NCI-H128 (cell line): ENCODE results near the gene KRTAP10-10.
"Not testable (repeated sequence)": the region's sequence is repeated elsewhere in the genome, so short reads cannot be mapped to it uniquely, and the experiment has no call there.

Source experiments
- DNase-seq: peaks from one replicate; lab custom pipeline; 2025; ENCODE audit not compliant: unreplicated experiment; lab: John Stamatoyannopoulos, UW

KRTAP10-10 gene

DNA sequence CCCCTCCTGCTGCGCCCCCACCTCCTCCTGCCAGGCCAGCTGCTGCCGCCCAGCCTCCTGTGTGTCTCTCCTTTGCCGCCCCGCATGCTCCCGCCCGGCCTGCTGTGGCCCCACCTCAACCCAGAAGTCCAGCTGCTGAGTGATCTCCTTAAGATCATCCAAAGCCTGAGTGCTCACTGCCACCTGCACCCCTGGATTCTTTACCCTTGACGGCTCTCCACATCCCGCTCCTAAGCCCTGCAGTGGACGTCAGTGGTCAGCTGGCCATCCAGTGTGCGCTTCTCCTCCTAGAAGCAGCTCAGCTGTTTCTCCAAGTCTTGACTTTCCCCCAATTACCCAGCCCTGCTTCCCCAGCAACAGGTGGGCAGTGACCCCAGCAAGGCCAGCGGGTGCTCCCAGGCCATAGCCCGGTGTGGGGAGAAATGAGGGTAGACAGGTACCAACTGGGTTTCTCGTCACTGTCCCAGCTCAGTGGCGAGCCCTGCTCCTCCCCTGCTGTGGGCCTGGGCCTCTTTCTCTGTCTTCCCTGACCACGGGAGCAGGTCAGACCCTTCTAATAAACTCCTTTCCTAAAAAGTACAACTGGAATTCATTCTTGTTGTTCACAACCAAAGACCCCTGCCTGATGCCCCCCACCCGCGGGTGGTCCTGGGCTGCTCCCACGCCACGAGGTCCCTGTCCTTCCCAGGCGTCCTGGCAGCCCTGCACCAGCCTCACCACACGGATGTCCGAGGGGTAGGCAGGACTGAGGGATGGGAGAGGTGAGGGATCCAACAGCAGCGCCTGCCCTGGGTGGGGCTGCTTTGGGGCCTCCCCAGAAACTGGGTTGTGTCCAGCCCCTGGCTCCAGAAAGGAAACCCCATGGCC is 35.3 kb upstream of the KRTAP10-10 start:
- no peak for DNase-seq

DNA sequence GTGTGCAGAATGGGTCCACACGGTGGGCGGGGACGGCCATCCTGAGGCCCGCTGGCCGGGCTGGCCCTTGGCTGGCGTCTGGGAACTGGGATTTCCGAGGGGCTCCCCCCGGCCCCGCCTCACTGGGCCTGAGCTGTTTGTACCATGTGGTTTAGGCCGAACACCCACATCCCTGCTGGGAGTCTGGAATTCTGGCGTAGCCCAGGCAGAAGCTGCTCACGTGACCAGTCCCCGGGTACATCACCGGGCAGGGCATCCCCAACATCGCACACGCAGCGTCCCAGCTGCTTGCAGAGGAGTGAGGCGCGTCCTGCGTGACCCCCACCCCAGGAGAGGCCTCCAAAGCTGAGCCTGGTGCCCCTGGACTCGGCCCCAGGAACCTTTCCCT is 34.7 kb upstream of the KRTAP10-10 start:
- DNase-seq = no peak

DNA sequence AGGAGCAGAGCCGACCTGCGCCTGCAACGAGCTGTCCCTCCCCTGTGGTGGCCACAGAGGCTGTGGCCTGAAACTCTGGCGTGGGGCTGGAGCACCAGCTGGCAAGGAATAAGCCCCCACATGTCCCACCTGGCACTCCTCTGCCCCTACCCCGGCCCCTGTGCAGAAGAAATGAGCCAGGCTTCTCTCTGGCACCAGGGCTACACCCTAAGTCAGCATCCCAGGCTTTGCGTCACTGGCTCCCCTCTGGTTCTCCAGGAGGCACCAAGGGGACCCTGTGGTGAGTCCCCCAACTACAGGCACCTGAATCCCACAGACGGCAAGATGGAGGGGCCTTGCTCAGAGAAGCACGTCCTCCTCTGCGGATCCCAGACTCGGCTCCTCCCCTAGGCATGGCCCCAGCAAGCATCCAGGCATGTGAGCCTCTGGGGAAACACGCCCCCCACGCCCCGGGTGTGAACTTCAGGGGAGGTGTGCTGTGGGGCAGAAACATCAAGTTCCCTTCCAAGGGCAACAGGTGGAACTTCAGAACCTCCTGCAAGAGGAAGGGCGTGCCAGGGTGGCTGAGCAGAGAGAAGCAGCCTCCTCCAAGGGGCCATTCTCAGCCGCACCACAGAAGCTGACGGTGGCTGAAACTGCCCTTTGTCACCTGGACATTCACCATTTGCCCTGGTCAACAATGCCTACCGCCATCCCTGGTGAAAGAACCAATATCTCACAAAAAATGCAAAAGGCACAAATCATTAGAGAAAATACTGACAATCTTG is 33.9 kb upstream of the KRTAP10-10 start:
- DNase-seq = no peak

DNA sequence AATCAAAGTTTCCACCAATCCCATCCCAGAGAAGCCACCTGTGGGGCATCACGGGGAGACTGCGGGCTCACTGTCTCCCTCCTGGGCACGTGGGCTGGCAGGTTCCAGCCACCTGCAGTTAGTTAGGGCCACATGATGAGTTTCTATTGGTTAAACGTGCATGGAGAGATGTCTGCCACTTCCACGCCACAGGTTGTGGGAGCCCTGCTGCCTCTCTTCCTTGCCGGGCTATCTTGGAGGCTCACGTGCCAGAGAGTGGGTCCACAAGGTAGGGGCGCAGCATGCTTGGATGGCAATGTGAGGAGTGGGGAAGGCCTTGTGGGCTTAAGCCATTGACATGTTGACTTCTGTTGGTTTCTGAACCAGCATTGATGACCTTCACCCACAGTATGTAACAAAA is 33.2 kb upstream of the KRTAP10-10 start:
- DNase-seq = no peak

DNA sequence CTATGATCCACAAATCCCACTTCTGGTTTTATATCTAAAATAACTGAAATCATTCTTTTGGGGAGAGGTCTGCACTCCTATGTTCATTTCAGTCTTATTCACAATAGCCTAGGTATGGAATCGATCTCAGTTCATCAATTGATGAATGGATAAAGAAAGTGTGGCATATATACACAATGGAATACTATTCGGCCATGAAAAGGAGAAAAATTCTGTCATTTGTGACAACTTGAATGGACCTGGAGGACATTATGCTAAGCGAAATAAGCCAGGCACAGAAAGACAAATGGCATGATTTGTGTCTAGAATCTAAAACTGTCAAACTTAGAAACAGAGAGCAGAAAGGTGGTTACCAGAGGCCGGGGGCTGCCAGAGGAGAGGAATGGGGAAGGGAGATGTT is 30.7 kb upstream of the KRTAP10-10 start:
- DNase-seq = no peak

DNA sequence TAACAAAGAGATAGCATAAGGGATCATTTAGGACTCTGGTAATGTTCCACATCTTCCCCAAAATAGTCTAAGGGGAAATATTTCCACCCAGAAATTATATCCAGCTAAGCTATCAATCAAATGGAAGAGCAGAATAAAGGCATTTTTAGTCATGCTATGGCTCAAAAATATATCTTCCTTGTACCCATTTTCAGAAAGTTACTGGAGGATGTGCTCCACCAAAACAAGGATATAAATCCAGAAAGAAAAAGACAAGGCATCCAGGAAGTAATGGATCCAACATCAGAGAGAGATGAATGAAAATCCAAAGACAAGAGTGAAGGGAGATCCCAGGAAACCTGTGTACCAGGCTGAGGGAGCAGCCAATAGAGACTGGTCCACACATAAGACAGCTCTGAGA is 28.0 kb upstream of the KRTAP10-10 start:
- no peak for DNase-seq

DNA sequence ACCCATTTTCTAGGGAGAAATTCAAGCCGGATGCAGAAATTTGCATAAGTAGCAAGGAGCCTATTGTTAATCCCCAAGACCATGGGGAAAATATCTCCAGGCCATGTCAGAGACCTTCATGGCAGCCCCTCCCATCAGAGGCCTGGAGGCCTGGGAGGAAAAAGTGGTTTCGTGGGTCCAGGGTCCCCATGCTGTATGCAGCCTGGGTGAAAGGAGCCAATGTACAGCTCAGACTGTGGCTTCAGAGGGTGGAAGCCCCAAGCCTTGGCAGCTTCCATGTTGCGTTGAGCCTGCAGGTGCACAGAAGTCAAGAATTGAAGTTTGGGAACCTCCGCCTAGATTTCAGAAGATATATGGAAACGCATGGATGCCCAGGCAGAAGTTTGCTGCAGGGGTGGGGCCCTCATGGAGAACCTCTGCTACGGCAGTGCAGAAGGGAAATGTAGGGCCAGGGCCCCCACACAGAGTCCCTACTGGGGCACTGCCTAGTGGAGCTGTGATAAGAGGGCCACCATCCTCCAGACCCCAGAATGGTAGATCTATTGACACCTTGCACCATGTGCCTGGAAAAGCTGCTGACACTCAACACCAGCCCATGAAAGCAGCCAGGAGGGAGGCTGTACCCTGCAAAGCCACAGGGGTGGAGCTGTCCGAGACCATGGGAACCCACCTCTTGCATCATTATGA is 26.9 kb upstream of the KRTAP10-10 start:
- DNase-seq = not testable (repeated sequence)

DNA sequence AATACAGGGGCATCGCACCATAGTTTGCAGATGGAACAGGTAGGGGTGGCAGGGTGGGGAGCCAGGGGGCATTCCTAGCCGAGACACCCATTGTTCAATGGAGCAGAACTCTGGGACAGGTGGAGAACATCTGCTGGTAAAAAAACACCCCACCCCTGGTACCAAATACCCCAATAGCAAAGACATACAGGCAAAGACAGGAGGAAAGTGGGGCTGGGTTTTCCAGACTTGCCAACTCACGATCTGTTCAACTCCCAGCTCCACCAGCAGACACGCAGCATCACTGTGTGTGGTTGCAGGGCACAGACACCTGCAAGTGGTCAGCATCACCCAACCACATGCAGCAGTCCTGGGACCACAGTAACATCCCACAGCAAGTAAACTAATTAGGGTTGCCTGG is 25.6 kb upstream of the KRTAP10-10 start:
- DNase-seq = no peak

DNA sequence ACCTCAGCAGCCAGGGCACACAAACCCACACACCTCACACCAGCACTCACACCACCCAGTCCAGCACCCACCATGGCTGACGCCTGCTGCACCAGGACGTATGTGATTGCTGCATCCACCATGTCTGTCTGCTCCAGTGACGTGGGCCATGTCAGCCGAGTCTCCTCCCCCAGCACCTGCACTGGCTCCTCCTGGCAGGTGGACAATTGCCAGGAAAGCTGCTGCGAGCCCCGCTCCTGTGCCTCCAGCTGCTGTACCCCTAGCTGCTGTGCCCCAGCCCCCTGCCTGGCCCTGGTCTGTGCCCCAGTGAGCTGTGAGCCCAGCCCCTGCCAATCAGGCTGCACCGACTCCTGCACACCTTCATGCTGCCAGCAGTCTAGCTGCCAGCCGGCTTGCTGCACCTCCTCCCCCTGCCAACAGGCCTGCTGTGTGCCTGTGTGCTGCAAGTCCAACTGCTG is 25.1 kb upstream of the KRTAP10-10 start, which contains the start of gene KRTAP10-8:
Gene KRTAP10-8 (plus strand): TSS at position 51 of the 458 bp plus-strand sequence. CDS start 22 bp downstream, at position 73.
- DNase-seq = no peak

DNA sequence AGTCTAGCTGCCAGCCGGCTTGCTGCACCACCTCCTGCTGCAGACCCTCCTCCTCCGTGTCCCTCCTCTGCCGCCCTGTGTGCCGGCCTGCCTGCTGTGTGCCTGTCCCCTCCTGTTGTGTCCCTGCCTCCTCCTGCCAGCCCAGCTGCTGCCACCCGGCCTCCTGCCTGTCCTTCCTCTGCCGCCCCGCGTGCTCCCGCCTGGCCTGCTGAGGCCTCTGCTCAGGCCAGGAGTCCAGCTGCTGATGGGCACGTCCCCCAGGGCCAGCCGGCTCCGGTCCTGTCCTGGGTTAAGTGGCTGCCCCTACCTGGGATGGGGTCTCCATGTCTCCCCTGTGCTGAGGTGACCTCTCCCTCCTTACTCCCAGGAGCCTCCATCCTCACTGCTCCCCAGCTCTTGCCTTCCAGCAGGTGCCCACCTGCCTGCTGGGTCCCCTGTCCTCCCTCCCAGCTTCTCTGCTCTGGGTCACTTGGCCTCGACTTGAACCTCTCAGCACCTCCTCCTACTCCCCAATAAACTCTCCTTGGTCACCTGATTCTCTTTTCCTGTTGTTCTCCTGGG is 24.4 kb upstream of the KRTAP10-10 start:
- no peak for DNase-seq

DNA sequence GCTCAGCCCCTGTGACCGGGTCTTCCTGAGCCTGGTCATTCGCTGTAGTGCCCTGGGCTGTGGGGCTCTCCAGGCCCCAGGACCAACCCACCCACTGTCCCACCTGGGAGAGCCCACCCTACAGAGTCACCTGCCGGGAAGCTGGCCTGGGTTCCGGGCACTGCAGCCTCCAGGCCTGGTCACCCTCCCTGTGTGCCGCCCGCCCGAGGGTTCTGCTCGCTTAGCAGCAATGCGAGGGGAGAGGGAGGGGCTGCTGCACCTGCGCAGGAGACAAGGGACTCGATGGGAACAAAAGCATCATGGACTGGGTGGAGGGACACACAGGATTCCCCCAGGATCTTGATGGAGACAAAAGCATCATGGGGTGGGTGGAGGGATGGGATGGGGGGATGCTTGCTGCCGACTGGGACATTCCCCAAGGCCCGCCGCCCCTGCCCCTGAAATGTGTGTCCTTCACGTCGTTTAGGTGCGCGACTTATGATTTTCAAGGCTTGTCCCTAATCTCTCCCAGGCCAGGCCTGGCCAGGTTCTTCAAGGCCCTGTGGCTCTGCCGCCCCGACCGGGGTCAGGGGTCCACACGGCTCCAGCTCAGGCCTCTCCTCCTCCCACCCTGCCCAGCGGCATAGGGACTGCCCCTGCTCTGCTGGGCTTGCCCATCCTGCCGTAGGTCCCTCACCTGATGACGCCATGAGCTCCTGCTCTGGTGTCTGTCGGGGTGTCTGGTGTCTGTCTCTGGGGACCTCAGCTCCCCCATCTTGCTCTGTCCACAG is 23.6 kb upstream of the KRTAP10-10 start:
- no peak for DNase-seq

DNA sequence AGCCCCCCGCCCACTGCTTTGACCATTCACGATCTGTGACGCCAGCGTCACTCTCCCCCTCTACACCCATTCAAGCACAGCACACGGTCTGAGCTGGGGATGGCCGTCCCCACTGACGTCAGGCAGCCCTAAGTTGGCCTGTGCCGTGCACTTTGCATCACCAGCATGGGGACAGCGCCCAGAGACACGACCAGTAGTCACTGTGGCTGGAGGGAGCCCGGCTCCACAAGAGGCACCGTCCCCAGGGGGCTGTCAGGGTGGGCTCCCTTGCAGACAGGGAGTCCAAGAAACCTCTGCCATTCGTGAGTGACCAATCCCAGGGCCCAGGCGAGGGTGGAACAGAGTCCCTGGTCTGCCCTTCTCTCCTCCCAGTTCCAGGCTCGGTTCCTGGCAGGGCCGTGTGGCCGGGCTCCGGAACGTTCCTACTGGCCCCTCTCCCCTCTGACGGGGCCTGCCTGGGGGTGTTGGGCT is 23.0 kb upstream of the KRTAP10-10 start:
- no peak for DNase-seq

DNA sequence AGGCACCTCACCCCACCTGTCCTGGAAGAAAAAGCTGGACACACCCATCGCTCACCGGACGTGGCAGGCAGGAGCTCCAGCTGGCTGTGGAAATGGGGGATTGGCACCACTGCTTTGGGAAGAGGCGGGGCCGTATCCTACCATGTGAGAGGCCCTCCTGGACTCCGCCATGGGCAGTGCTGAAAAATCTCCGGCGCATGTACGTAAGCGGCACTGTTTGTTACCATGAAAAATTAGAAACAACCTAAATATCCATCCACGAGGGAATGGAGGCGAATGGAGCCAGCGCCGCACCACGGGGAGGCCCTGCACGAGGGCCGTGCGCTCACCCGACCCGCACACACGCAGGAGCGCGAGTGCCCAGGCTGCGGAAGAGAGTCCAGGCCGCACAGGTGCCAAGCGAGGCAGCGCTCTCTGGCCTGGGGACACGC is 22.2 kb upstream of the KRTAP10-10 start:
- no peak for DNase-seq

DNA sequence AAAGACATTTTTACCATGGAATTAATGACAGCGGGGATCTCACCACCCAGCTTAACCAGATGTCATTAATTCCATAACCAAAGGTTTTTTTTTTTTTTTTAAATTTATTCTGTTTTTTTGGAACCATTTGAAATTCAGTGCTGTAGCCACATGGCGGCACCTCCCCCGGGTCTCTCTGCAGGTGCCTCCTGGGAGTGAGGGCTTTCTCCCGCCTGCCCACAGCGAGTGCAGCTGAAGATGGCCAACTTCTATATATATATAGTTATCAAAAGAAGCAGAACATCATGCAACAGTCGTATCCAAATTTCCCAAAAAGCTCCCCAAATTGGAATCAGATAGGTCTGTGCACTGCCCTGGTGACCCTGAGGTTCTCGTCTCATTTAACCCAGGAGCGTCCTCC is 21.7 kb upstream of the KRTAP10-10 start:
- DNase-seq = no peak

DNA sequence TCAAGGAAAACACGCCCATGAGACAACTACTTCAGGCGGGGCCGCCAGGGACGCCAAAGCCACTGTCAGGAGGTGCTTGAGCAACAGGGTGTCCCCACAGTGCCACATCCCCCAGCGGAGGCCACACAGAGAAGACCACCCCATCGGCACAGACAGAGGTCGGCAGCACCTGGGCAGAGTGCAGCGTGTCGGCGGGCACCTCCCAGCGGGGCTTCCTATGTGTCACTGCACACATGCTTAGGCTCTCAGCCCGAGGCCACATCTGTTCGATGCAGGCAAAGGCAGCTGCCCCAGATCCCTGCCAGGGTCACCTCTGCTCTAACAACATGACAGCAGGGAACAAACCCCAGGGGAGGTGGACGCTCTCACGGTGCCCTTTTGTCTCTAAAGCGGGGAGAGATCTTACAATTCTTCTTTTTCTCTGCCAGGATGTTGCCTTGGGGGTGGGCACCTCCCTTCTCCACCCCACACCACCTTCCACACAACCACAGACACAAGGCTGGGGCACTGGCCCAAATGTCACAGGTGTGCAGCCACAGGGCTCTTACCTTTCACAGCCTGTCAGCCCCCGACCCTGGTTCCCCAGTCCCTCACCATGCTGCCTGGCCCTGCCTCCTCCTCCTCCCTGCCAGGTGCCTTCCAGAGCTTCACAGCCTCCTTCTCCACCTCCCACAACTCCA is 21.1 kb upstream of the KRTAP10-10 start:
- DNase-seq = no peak

DNA sequence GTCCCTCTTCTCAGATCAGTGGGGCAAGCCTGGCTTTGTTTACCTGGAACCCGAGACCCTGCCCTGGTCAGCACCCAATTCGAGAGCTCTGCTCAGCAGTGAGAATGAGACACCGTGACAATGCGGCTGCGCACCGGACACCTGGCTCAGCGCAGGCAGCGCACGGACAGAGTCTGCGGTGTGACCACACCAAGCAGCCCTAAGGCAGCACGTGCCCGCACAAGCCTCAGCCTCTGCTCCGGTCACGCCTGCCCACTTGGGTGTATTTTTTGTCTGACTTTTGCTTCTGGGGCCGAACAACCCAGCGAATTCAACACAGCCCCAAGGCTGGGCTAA is 20.6 kb upstream of the KRTAP10-10 start:
- DNase-seq = no peak

DNA sequence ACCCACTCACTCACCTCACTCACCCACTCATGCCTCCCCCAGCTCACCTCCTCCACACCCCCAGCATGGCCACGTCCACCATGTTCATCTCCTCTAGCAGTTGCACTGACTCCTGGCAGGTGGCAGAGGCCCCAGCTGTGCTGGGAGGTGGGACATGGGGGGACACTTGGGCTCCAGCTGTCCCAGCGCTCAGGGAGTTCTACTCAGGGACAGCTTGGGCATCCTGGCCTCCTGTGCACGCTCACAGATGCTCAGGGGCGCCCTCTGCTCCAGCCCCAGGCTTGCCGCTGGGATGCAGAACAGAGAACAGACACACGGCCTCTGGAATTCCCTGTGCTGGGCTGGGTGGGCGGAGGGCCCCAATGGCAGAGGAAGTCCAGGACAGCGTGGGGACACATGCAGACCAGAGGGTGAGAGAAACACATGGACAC is 20.1 kb upstream of the KRTAP10-10 start:
- no peak for DNase-seq

DNA sequence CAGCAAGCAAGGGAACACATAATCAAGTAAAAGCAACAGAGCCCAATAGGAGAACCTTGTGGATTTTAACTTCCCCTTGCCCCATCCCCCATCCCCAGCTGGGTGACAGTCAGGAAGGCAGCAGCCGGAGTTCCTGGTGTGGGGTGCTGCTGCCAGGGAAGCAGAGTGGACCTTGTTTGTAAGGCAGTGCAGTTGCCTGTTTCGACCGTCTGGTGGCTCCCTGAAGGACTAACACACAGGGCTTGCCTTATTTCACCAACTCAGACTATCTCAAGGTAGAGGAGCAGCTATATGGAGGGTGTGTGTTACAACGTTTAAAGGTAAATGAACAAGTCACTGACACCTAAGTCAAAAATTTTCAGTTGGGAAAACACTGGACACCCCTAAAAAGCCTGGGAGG is 18.7 kb upstream of the KRTAP10-10 start:
- DNase-seq = no peak

DNA sequence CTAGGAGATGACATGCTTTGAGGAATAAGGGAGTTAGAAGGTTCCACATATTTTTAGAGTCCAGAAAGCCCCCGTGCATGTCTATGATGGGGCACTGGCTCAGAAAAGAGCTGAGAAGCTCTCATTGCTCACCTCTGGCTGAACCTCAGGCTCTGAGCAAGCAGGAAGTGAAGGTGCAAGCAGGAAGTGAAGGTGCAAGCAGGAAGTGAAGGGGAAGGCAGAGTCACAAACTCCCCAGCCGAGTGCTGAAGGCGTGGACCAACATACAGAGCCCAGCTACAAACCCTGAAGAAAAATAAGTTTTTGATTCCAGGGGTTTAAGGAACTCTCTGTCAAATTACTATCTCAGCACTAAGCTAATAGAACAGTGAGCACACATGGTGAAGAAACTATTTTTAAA is 18.2 kb upstream of the KRTAP10-10 start:
- no peak for DNase-seq

DNA sequence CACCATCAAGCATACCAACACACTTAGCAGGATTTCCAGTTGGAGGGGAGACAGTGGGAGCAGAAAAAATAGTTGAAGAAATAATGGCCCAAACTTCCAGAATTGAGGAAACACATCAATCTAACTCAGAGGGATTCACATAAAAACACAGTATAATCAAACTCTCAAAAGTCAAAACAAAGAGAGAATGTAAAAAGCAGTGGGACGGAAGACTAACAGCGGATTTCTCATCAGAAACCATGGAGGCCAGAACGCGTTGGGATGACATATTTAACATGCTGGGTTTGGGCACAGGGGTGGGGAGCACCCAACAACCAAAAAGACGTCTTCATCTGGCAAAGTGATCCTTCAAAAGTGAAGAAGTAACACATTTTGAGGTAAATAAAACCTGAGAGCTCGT is 17.3 kb upstream of the KRTAP10-10 start:
- DNase-seq = no peak
